ENCODE measurements around the gene PCDH19.

DNA sequence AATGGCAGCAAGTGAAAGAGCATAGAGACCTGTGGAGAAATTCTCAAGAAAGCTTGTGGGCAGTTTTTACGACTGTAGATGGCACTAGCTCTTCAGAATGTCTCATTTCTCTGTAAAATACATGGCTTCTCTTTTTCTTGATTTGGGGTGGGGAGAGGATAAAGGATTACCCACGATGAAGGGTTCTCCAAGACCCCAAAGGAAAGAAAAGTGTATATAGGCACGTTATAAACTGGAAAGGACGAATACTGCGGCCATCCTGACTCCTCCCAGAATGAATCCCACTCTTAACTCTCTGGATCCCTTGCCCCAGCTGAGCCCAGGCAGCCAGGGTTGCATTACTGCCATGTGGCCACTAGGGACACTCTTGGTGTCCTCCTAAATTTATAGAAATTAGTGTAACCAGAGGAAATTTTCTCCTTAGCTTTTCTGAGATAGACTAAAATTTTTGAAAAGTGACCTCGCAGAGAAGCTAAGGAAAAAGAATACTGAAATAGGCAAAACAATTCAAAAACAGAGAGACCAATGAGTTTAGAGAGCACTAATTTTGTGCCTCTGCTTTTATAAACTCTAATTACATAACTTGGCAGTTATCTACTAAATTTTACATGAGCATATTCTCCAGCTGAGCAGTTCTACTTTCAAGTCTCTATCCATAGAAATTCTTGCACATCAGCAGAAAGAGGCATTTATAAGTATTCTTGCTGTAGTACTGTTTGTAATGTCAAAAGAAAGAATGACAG lies 37.8 kb upstream of the PCDH19 start:
- peak; percentile 69 for TF ChIP-seq CTCF (conservative IDR thresholded peaks at IDR 0.05; ENCODE audit: low read length)
- TF ChIP-seq EZH2phosphoT487 (IDR thresholded peaks at IDR 0.05; ENCODE audit: borderline replicate concordance) = no peak

Data from Loucy (cell line).